ENCODE data around the gene FAM219B. TPM values are rescaled to one million over a fixed set of nuclear protein-coding genes. Genes with fewer than 3 reads are reported as not detected.
A peak's percentile ranks its signal among the peaks of the same experiment; 100 is the strongest.

FAM219B gene
- total RNA-seq, 2 donors from 2014 or later = 25.4 to 42.8 TPM

DNA sequence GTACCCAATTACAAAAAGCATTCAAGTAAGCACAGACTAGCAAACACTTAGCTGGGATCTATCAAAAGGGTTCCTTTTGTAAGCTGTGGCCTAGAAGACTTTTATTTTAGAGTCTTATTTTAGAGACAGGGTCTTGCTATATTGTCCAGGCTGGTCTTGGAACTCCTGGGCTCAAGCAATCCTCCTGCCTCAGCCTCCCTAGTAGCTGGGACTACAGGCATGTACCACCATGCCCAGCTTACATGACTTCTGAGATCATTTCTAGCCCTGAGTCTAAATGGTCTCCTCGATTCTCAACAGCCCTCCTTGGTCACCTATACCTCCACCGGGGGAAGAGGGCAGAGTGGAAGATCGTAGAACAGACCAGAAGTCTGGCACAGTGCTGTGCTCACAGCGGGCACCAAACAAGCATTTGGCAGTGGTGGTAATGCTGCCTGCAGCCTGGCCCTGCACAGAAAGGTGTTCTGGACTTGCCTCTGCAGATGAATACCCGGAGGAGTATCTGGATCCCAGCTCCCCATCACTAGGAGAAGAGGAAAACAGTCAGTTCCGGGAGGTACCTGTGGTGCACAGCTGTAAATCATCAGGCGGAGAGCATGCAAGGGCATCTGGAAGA, 2.4 kb downstream of the FAM219B start:
- WGBS, 2 donors = 90 to 94% methylated on average over 7 of the region's 7 CpGs
- Histone ChIP-seq H3K27ac (no peak overlapping the region), H3K4me1 (peaks cover 33% of the 10 kb centered on the region), H3K36me3 (replicated peaks in 1 of 2; ENCODE audit: insufficient read depth in 1 of 2, low read depth in 2 of 2) (peaks cover 1 to 6% of the 10 kb centered on the region in 2 donors), H3K4me3 (no peak overlapping the region), H3K9me3 (no peaks in the 10 kb centered on the region), H3K27me3 (no peaks in the 10 kb centered on the region)
- ATAC-seq = no peak
- intact Hi-C loops (cut with DNase I) = loop anchor here (10.0 kb wide), 1 partner anchor 59 kb away; the partner anchor contains the start of gene ULK3
- no peak for DNase-seq
- TF ChIP-seq, protein P1, sequence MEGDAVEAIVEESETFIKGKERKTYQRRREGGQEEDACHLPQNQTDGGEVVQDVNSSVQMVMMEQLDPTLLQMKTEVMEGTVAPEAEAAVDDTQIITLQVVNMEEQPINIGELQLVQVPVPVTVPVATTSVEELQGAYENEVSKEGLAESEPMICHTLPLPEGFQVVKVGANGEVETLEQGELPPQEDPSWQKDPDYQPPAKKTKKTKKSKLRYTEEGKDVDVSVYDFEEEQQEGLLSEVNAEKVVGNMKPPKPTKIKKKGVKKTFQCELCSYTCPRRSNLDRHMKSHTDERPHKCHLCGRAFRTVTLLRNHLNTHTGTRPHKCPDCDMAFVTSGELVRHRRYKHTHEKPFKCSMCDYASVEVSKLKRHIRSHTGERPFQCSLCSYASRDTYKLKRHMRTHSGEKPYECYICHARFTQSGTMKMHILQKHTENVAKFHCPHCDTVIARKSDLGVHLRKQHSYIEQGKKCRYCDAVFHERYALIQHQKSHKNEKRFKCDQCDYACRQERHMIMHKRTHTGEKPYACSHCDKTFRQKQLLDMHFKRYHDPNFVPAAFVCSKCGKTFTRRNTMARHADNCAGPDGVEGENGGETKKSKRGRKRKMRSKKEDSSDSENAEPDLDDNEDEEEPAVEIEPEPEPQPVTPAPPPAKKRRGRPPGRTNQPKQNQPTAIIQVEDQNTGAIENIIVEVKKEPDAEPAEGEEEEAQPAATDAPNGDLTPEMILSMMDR (IDR thresholded peaks at IDR 0.05) = no peak
- TF ChIP-seq POLR2A (IDR thresholded peaks at IDR 0.05) = no peak

DNA sequence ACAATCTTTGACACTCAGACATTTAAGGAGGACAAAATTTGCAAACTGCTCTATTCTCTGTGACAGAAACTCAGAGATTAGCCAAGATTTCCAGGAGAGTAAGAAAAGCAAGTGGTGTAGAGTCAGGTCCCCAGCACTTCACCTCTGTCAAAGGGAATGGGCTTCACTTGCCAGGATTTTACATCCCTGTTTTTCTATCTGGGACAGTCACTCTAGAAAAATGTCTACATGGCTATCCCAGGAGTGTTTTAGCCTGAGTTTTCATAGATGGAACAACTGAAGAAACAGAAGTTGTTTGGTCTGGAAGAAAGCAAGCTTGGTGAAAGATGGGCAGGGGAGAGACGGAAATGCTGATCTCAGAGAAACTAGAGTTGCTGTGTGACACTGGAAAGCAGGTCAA, 3.0 kb downstream of the FAM219B start:
- DNase-seq = no peak
- peaks cover 33% of the 10 kb centered on the region for H3K4me1 ChIP-seq
- TF ChIP-seq, protein P1 (IDR thresholded peaks at IDR 0.05) = no peak
- no peak for TF ChIP-seq POLR2A (IDR thresholded peaks at IDR 0.05)
- H3K27ac ChIP-seq = no peak overlapping the region
- WGBS, 2 donors = 82 to 90% methylated on average over 1 of the region's 1 CpG
- no peak overlapping the region for H3K4me3 ChIP-seq
- no peak for ATAC-seq
- H3K27me3 ChIP-seq = no peaks in the 10 kb centered on the region
- no peaks in the 10 kb centered on the region for H3K9me3 ChIP-seq
- intact Hi-C loops (cut with DNase I) = loop anchor here (10.0 kb wide), 1 partner anchor 59 kb away; the partner anchor contains the start of gene ULK3
- H3K36me3 ChIP-seq (replicated peaks in 1 of 2; ENCODE audit: insufficient read depth in 1 of 2, low read depth in 2 of 2) = peaks cover 1 to 6% of the 10 kb centered on the region in 2 donors

DNA sequence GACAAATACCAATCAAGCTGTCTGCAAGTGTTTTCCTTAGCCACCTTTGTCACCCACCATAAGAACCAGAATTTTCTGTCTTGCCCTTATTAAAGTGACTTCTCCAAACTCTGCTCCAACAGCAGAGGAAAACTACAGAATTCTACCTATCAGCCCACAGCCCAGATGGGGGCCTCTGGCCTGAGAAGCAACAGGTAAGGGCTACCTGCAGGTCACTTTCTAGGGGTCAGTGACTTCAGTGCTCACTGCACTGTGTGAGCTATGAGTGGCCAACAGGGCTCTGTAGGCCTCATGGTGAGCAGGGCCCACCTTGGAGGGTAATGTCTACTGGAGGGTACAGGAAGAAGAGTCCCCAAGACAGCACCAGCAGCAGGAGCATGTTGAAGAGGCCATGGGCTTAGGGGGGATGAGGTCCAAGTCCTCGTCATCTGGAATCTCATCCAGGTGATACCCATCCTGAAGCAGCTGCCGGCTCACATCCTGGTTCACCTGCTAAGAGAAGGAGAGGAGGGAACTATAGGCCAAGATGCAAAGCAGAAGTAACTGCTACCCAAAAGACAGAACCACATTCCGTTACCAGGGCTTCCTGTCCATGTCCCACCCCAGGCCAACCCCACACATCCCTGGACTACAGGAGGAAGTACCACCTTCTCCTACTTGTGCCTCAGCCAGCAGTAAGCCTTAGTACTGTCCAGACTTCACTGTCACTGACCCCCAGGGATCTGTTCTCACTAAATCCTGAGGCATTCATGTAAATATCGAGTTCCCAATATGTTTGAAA, 4.2 kb downstream of the FAM219B start:
- Histone ChIP-seq H3K36me3 (replicated peaks in 1 of 2; ENCODE audit: insufficient read depth in 1 of 2, low read depth in 2 of 2) (peaks cover 1 to 6% of the 10 kb centered on the region in 2 donors), H3K27ac (no peak overlapping the region), H3K4me1 (peaks cover 29% of the 10 kb centered on the region), H3K9me3 (no peaks in the 10 kb centered on the region), H3K27me3 (no peaks in the 10 kb centered on the region), H3K4me3 (no peak overlapping the region)
- DNase-seq (no peak), ATAC-seq (no peak)
- 77 to 81% methylated on average over 4 of the region's 4 CpGs for WGBS, 2 donors
- TF ChIP-seq POLR2A (IDR thresholded peaks at IDR 0.05) = no peak
- TF ChIP-seq, protein P1 (IDR thresholded peaks at IDR 0.05) = no peak
- intact Hi-C loops (cut with DNase I) = loop anchor here (10.0 kb wide), 1 partner anchor 58 kb away; the partner anchor contains the start of gene ULK3

DNA sequence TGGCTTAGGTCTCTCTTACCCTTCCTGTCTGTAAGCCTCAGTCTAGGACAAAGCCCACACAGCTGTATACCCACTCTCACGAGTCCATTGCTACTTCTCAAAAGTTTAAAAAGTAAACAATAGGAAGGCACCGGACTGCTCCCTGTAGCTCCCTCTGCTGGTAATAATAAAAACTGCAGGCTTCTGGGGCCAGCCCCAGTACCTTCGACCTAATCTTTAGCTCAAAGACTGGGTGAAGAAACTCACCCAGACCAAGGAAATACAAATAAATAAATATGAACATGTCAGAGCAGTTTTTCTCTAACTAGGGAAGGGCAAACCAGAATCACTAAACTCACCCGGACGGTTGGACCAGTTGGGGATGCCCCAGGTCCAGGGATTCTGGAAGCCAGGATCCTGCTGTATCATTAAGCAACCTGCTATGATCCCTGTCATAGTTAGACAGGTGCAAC, 5.0 kb downstream of the FAM219B start:
- intact Hi-C loops (cut with DNase I) = loop anchor here (10.0 kb wide), 1 partner anchor 57 kb away; the partner anchor contains the start of gene ULK3
- H3K4me3 ChIP-seq = no peak overlapping the region
- peak overlapping the region in 1 of 4 donors; percentile 13 for H3K27ac ChIP-seq
- H3K4me1 ChIP-seq = peaks cover 24% of the 10 kb centered on the region
- no peak for TF ChIP-seq POLR2A (IDR thresholded peaks at IDR 0.05)
- TF ChIP-seq, protein P1 (IDR thresholded peaks at IDR 0.05) = peak; percentile 75 to 97 (median 85)
- no peaks in the 10 kb centered on the region for H3K9me3 ChIP-seq
- H3K36me3 ChIP-seq (replicated peaks in 1 of 2; ENCODE audit: insufficient read depth in 1 of 2, low read depth in 2 of 2) = peaks cover 1 to 6% of the 10 kb centered on the region in 2 donors
- DNase-seq (peak; percentile 66 to 74 (median 70)), ATAC-seq (peak; percentile 64)
- WGBS, 2 donors = 2 to 5% methylated on average over 5 of the region's 5 CpGs
- H3K27me3 ChIP-seq = no peaks in the 10 kb centered on the region
